D721Med (cell line): Measurements from ENCODE around the gene GRN.
A peak's percentile ranks its signal among the peaks of the same experiment; 100 is the strongest.
"Not testable (repeated sequence)": the region's sequence is repeated elsewhere in the genome, so short reads cannot be mapped to it uniquely, and the experiment has no call there.

Source experiments
- DNase-seq: peaks from one replicate; pipeline ENCODE4 v3.0.0; 2011; ENCODE audit warnings: low spot score; ENCODE audit not compliant: insufficient read length
- FAIRE-seq: peaks from 2 replicates; lab custom pipeline; 2011; peaks lifted over from hg19 to GRCh38; lab: Jason Lieb, UNC
- CTCF ChIP-seq: IDR thresholded peaks from 2 replicates; pipeline ENCODE4 v1.5.1; 2012; ENCODE audit warnings: mild to moderate bottlenecking, control low read depth; ENCODE audit not compliant: insufficient read depth; ENCODE audit errors: missing control alignments

GRN gene

GRCh38 chr17:44362949-44363612 lies 18.0 kb downstream of the GRN start:
- TF ChIP-seq CTCF: no peak
- DNase-seq: no peak
- FAIRE-seq: no peak

- FAIRE-seq (no peak), DNase-seq (peak; percentile 81)
- peak; percentile 62 for TF ChIP-seq CTCF
Measured at GRCh38 chr17:44363613-44364159, 18.6 kb downstream of the GRN start, which contains the start of gene FAM171A2. FAM171A2 (minus strand) TSS chr17:44363853; CDS start chr17:44363714, 139 bp downstream.

DNA sequence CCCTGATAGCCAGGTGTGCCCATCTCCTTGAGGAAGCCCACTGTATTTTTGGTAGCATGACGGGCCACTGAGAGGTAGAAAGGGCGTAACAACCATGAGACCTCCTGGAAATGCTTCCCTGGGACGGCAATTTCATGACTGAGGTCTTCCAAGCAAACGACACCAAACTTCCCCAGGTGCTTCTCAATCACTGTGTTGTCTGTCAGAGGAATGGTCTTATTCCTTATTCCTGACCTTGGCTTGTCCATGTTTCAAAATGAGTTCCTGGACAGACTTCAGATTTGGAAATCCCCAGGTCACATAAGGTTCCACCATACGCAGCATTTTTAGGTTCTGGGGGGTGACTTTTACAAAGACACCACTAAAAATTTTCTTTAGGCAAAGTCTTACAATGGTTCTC lies 19.9 kb downstream of the GRN start:
- FAIRE-seq, DNase-seq: not testable (repeated sequence)

DNA sequence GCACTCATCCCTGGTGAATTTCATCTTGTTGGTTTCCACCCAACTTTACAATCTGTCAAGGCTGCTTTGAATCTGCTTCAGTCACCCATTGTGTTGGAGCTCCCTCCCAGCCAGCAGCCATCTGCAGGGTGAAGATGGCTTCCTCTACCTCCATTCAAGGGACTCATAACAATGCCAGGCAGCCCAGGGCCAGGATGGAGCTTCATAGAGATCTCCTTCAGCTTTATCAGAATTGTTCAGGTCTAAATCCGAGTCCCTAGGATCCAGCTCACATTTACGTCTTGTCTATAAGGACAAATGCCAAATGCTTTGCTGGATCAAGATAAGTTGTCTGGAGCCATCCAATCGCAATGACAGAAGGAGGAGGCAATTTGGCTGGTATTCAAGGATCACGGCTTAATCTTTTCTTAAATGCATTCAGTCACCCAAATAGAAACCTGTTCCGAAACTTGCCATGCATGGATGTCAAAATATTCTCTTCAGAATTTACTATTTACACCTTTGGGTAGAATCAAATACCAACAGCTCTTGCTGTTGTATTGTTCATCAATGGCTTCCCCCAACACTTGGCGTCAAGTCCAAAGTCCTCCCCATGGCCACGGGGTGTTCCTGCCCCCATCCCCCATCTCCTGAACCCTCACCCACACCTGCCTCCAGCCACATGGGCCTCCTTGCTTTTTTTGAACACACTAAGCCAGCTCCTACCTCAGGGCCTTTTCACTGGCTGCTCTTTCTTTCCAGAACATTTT lies 22.3 kb downstream of the GRN start:
- DNase-seq (no peak), FAIRE-seq (no peak)
- no peak for TF ChIP-seq CTCF

DNA sequence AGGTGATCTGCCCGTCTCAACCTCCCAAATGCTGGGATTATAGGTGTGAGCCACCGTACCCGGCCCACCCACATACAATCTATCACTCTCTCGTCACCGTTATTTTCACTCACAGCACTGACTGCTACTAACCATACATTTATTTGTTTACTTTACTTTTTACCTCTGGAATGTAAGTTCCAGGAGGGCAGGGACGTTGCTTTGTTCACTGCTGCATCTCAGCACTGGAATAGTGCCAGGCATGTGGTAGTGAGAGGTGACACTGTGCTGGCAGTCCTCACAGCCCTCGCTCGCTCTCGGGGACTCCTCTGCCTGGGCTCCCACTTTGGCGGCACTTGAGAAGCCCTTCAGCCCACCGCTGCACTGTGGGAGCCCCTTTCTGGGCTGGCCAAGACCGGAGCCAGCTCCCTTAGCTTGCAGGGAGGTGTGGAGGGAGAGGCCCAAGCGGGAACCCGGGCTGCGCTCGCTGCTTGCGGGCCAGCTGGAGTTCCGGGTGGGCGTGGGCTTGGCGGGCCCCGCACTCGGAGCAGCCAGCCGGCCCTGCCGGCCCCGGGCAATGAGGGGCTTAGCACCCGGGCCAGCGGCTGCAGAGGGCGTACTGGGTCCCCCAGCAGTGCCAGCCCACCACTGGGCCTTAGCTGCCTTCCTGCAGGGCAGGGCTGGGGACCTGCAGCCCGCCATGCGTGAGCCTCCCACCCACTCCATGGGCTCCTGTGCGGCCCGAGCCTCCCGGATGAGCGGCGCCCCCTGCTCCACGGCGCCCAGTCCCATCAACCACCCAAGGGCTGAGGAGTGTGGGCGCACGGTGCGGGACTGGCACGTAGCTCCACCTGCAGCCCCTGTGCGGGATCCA lies 23.5 kb downstream of the GRN start:
- not testable (repeated sequence) for DNase-seq, FAIRE-seq

DNA sequence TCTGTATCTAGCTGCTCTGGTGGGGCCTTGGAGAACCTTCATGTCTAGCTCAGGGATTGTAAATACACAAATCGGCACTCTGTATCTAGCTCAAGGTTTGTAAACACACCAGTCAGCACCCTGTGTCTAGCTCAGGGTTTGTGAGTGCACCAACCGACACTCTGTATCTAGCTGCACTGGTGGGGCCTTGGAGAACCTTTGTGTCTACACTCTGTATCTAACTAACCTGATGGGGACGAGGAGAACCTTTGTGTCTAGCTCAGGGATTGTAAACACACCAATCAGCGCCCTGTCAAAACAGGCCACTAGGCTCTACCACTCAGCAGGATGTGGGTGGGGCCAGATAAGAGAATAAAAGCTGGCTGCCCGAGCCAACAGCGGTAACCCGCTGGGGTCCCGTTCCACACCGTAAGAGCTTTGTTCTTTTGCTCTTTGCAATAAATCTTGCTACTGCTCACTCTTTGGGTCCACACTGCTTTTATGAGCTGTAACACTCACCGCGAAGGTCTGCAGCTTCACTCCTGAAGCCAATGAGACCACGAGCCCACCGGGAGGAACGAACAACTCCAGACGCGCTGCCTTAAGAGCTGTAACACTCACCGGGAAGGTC lies 24.4 kb downstream of the GRN start:
- not testable (repeated sequence) for FAIRE-seq, DNase-seq

DNA sequence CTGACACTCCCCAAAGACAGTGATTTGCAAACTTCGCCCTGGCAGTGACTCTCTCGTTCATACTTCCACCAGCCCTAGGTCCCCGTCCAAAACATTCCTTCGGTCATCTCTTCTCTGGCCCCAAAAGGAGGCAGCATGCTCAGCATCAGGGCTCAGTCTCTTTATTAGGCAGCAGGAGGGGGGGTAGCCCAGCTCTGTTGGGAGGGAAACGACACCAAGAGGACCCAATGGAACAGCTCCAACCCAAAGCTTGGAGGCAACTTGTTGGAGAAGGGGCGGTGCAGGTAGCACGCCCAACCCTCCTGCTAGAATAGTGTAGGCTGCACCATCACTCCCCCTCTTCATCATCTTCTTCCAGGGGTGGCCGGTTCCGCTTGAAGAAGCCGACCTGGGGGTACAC lies 26.9 kb downstream of the GRN start:
- no peak for DNase-seq
- TF ChIP-seq CTCF: no peak
- FAIRE-seq: no peak
